Dermis microvascular lymphatic vessel endothelial cell (primary cell): Measurements from ENCODE around the gene CNOT3. TPM values are rescaled to one million over a fixed set of nuclear protein-coding genes. Genes with fewer than 3 reads are reported as not detected.
"Not testable (repeated sequence)": the region's sequence is repeated elsewhere in the genome, so short reads cannot be mapped to it uniquely, and the experiment has no call there.

Source experiments
- DNase-seq, 2 donors: peaks; one replicate each; pipeline versions ENCODE4 v3.0.0 to v3.0.0-alpha.2; 2010; ENCODE audit warnings: low read depth in 2 of 2
- total RNA-seq: library from RNA; depleted of rRNA; stranded (reverse); fragments of >200 nt; gene quantifications from 2 replicates; pipeline ENCODE4 v1.2.1, GENCODE V29; 2014

The CNOT3 gene
- 4.9 and 6.7 TPM in 2 replicates for total RNA-seq

DNA sequence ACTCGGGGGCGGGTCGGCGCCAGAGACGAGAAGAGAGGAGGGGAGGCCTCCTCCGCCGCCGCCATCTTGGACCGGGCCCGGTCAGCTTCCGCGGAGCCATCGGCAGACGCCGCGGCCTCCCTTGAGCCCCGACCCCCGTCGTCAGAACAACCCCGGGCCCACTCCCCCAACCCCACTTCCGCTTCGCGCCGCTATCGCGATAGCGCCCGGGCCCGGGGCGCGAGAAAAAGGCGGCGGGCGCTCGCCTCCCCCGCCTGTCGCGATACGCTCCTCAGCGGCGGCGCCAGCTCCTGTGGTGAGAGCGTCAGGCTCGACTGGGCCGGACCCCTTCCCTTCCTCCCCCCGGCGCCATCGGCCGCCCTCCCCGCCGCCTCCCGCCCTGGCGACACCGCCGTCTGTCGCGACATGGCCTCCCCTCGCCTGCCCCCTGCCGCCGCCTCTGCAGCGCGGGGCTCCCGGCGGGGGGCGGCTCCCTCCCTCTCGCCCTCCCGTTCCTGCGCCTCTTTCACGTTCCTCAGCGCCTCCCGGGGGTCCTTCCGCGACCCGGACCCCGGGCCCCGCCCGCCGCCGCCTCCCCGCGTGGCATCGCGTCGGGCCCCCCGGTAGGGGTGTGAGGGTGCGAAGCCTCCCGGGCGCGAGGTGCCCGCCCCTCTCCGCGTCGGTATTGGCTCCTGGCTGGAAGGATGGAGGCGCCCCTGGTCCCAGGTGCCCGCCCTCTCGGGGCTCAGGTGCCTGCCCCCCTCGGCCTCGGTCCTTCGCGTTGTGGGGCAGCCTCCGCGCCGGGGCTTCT, at the start of gene CNOT3:
Gene CNOT3 (plus strand): TSS at position 64 of the 790 bp plus-strand sequence. CDS start 5,217 bp downstream, outside the sequence.
- DNase-seq, result peak in 1 of 2 donors; percentile 18

DNA sequence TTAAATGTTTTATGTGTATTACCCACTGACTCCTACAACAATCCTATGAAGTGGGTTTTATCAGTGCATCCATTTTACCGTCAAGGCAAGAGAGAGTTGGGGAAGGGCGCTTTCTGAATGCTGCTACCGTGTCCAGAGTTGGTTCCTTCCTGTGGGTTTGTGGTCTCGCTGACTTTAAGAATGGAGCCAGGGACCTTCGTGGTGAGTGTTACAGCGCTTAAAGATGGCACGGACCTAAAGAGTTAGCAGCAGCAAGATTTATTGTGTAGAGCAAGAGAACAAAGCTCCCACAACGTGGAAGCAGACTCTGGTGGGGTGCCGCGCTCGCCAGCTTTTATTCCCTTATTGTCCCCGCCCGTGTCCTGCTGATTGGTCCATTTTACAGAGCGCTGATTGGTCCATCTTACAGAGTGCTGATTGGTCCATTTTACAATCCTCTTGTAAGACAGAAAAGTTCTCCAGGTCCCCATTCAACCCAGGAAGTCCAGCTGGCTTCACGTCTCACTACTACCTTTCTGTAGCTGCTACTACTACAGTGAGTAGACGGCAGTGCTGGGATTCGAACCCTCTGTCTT, 43.0 kb upstream of the CNOT3 start:
- DNase-seq, result no peak

DNA sequence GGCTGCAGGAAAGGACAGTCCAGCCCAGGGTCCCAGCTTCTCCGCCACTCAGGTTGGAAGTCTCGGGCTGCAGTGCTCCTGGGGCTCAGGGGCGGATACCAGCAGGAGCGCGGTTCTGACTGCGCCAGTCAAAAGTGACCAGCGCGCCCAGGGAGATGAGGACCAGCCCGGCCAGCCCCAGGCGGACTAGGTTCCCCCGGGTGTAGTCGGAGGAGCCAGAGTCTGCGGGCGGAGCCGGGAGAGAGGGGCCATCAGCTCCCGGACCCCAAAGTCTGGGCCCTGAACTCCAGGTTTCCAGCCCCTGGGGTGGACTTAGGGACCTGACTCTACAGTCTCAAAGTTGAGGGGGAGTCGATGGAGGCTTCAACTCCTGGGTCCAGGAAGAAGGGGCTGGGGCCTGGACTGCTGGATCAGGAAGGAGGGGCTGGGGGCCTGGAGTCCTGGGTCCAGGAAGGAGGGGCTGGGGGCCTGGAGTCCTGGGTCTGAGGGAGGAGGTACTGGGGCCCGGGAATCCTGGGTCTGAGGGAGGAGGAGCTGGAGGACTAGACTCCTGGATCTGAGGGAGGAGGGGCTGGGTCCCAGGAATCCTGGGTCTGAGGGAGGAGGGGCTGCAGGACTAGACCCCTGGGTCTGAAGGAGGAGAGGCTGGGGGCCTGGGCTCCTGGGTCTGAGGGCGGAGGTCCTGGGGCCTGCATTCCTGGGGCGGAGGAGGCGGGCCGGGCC, 42.3 kb upstream of the CNOT3 start:
- no peak for DNase-seq

DNA sequence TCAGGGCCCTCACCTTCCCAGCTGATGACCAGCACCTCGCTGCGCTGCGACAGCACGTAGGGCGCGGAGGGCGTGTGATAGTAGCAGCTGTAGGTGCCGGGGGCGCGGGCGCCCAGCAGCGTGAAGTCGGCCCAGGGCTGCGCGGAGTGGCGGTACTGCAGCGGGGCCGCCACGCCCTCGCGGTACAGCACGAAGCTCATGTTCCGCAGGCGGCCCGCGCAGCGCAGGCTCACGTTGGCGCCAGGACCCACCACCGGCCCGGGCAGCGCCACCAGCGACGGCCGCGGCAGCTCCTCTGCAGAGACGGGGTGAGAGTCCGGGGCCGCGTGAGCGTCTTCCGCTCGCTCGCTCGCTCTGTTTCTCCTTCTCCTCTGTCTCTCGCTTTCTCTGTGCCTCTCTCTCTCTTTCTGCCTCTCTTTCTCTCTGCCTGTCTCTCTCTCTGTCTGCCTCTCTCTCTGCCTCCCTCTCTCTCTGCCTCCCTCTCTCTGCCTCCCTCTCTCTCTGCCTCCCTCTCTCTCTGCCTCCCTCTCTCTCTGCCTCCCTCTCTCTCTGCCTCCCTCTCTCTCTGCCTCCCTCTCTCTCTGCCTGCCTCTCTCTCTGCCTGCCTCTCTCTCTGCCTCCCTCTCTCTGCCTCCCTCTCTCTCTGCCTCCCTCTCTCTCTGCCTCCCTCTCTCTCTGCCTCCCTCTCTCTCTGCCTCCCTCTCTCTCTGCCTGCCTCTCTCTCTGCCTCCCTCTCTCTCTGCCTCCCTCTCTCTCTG, 41.5 kb upstream of the CNOT3 start:
- peak in 1 of 2 donors; percentile 50 for DNase-seq

GRCh38 chr19:54096617-54097106, 40.9 kb upstream of the CNOT3 start:
- peak in 1 of 2 donors; percentile 14 for DNase-seq

- no peak for DNase-seq
Measured at GRCh38 chr19:54099190-54099902, 38.2 kb upstream of the CNOT3 start.

DNA sequence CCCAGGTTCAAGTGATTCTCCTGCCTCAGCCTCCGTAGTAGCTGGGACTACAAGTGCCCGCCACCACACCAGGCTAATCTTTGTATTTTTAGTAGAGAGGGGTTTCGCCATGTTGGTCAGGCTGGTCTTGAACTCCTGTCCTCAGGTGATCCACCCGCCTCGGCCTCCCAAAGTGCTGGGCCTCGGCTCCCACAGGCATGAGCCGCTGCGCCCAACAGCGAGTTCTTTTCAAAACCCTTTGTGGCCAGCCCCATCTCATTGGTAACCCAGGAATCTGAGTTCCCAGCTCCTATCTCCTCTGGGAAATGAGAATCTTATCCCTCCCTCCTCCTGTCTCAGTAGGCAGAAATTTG, 37.7 kb upstream of the CNOT3 start:
- not testable (repeated sequence) for DNase-seq

DNA sequence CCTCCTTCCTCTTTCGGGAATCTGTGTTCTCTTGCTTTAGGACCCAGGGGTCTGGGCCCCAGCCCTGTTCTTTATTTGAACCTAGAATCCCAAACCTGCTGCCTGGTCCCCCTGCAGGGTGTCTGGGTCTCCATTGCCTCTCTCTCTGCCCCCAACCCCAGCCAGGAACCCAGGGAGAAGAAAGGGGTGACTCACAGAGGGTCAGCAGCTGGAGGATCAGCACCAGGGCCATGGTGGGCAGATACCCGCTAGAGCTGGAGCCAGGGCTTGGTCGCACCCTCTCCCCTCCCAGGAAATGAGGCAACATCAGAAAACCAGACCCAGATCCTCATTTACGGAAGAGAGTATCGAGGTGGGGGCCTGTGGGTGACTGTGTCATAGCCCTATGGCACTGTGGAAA, 37.0 kb upstream of the CNOT3 start, which contains the start of gene OSCAR:
Gene OSCAR (minus strand): TSS at position 243 of the 400 bp plus-strand sequence. CDS start 11 bp downstream, at position 232.
- DNase-seq, result no peak

DNA sequence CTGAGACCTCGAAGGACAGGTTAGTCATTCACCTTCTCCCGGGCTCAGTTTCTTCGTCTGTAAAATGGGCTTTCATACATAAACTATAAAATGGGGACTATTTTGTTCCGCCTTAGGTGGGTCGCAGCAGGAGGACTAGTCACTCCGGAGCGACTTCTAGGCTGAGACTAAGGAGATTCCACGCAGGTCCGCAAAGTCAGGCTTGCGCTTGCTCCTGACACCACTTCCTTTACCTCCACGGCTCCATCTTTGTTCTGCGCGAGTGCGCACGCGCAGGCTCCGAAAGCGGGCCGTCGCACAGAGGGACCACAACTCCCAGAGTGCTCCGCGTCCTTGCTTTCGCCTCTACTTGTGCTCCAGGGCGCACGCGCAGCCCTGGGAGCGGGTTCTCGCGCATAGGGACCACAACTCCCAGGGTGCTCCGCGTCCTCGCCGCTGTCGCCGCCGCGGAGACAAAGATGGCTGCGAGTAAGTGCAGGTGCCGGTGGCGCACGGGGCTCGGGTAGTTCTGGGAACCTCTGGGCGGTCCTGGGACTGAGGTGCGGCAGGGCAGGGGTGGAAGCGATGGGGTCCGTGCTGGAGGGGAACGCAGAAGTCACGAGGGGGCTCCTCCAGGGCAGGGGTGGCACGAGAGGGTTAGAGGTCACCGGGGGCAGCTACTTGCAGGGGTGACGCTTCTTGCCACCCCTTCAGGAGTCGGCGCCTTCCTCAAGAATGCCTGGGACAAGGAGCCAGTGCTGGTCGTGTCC, 35.0 kb upstream of the CNOT3 start, which contains the start of gene NDUFA3:
Gene NDUFA3 (plus strand): TSS at position 435 of the 749 bp plus-strand sequence. CDS start 24 bp downstream, at position 459.
- peak; percentile 97 to 98 for DNase-seq

DNA sequence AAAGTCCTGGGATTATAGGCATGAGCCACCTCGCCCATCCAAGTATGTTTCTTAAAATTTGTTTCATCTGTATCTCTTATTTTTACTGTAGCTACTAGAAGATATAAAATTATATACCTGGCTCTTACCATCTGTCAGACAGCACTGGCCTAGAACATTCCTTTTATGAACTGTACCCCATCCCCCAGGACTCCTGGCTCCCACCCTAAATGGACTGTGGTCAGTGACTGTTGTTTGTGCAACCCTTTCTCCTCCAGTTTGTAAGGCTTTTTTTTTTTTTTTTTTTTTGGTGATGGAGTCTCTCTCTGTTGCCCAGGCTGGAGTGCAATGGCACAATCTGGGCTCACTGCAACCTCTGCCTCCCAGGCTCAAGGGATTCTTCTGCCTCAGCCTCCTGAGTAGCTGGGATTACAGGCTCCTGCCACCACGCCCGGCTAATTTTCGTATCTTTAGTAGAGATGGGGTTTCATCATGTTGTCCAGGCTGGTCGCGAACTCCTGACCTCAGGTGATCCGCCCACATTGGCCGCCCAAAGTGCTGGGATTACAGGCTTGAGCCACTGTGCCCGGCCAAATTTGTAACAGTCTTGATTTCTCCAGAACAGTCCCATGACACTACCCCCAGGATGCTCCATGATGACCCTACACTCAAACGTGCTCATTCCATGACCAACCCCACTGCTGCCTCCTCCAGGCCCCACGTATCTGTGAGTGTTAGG, 32.4 kb upstream of the CNOT3 start:
- DNase-seq, result no peak

GRCh38 chr19:54105796-54106195, 31.8 kb upstream of the CNOT3 start:
- no peak for DNase-seq

DNA sequence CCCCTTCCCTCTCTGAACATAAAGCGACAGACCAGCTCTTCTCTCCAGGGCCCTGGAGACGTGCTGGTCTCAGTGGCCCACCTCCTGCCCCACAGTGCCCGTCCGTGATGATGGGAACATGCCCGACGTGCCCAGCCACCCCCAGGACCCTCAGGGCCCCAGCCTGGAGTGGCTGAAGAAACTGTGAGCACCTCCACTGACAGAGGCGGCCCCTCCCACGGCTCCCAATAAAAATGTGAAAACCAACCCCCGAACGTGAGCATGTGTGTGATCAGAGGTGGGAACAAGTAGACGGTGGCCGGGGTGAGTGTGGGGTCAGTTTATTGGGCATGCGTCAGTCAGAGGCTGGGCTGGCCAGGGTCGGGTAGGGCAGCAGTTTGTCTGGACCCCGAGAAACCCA, 30.8 kb upstream of the CNOT3 start:
- DNase-seq, result no peak

DNA sequence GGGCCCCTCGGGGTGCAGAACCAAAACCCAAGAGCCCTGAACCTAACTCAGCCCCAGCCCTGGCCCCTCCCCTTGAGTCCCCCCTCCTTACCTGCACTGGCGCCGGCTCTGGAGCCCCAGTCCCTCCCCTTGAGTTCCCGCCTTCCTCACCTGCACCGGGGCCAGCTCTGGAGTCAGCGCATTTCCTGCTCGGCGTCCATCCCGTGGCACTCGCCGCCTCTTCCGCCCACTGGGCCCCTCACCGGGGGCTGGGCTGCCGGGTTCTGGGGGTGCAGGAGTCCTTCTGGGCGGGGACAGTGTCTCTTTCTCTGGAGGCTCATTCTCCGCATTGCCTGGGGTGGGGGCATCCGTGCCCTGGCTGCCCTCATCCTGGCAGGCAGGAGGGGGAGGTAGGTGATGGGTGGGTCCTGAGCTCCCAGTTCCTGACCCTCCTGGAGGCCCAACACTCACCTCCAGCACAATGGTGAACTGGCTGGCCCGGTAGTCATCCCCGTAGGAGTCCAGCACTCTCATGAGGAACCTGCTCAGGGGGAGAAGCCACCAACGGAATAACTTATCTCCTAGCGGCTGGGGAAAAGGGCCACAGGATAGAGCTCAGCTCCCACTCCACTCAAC, 29.6 kb upstream of the CNOT3 start:
- no peak for DNase-seq

DNA sequence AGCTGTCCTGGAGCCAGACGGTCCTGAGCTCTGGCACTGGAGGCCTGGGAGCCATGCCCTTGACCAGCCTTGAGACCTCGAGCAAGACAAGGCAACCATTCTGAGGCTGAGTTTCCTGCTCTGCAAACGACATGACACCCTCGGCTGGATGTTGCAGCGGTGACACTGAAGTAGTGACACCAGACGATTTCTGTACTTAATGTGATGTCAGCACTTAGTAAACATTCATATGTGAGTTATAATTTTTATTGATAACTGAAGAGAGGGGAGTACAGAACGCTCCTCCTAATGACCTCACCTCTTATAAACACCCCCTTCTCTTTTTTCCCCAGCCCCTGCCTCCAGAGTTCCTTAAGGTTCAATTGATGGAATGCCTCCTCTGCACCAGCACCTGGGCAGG, 29.1 kb upstream of the CNOT3 start:
- no peak for DNase-seq

DNA sequence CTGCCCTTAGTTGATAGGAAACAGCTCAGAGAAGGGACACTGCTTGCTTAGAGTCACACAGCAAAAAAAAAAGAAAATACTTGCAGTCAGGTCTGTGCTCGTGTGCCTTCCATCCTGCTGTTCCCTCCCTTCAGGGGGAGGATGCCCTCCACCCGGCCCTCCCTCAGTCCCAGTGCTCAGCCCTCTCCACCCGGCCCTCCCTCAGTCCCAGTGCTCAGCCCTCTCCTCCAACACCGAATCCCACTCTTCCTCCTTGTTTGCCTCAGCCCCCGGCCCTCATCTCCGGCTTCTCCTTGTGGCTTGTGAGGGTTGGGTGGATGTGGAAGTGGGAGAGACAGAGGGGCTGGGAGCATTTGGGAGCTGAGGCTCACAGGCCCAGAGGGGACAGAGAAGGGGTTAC, 27.9 kb upstream of the CNOT3 start:
- DNase-seq, result no peak

DNA sequence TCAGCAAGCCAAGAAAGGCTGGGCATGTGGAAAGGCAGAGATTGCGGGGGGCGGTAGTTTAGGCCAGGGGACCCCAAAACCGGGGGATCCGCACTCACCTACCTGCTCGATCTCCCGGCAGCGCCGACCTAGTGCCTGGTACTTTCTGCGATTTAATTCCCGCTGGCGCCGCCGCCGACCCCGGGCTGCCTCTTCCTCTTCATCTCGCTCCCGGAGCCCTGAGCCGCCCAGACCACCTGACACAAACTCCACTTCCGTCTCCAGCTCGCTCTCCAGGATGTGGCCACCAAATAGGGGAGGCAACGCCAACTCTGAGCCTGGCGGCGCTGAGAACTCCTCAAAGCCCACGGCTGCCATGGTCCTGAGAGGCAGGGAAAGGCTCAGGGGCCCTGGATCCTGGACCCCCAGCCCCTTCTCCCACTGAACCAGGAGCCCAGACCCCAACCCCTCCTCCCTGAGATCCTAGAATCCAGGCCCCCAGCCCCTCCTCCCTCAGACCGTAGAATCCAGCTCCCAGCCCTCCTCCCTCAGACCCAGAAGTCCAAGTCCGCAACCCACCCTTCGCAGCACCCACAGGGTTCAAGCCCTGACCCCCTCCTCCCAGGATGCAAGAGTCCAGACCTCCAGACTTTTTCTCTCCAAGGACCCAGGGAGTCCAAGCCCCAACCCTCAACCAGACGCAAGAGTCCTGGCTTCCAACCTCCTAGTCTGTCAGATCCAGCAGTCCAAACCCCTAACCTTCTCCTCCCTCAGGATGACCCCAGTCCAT, 23.0 kb upstream of the CNOT3 start:
- DNase-seq, result peak; percentile 30 to 73

DNA sequence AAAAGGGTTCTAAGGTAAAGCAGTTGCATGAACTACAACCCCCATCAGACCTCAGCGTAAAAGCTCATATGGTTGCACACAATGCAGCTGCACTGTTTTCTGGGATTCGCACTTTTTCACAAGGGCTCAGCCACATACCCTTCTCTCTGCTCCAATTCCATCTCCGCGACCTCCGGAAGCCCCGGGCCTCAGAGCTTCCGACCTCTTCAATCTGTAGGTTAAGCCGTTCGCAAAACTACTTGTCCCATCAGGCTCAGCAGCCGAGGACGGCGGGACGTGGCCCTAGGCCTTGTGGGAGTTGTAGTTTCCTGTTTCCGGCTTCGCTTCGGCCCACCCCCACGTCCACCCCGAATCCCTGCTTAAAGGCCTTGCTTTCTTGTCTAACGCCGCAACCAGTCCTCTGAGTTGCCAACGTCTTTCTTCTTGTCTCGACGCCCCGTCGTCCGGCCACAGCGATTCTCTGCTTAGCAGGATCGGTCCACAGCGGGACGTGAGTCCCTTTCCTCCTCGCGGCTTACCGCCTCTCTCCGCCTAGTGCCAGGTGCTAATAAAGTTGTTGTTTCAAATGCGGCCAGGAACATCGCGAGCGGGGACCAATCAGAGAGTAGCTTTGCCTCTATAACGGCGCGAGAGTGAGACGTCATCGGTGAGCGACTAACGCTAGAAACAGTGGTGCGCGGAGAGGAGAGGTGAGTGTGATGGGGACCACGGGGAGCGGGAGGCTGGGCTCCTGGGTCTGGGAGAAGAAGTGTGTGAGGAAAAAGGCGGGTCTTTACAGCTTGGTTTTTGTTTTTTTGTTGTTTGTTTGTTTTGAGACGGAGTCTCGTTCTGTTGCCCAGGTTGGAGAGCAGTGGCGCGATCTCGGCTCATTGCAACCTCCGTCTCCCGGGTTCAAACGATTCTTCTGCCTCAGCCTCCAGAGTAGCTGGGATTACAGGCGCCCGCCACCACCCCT, 22.2 kb upstream of the CNOT3 start, which contains the start of the genes PRPF31 and TFPT:
Gene PRPF31 (plus strand): TSS at position 646 of the 955 bp plus-strand sequence. CDS start 2,525 bp downstream, outside the sequence.
Gene TFPT (minus strand): TSS at position 549 of the 955 bp plus-strand sequence. CDS start 388 bp downstream, at position 161.
- DNase-seq, result peak; percentile 98 to 99
